Measurements from ENCODE around the gene CDH4. TPM values are rescaled to one million over a fixed set of nuclear protein-coding genes. Genes with fewer than 3 reads are reported as not detected.

CDH4 gene
- total RNA-seq, 1 experiment from 2014 or later = 25.0 TPM

- Mint-ChIP-seq H3K27me3 (ENCODE audit: insufficient read depth, unreplicated experiment) (no peaks in the 10 kb centered on the region), H3K9me3 (ENCODE audit: unreplicated experiment) (no peaks in the 10 kb centered on the region), H3K36me3 (ENCODE audit: insufficient read depth, unreplicated experiment) (peaks cover 11% of the 10 kb centered on the region), H3K4me1 (ENCODE audit: insufficient read depth, unreplicated experiment) (no peaks in the 10 kb centered on the region), H3K27ac (ENCODE audit: low read depth, unreplicated experiment) (no peak overlapping the region), H3K4me3 (ENCODE audit: unreplicated experiment) (no peak overlapping the region)
- ChIA-PET POLR2A (no interaction called here), CTCF (interaction anchor here (0.7 to 1.2 kb wide), 2 partner anchors 9 to 469 kb away, joined by 3 to 4 read pairs; no protein-coding TSS in a partner anchor)
- no TSS peak for BruUV-seq (replicated peaks)
- no peak for DNase-seq (ENCODE audit: unreplicated experiment)
- intact Hi-C loops (cut with micrococcal nuclease) = no loop called here
- TF ChIP-seq CTCF (IDR thresholded peaks at IDR 0.05; ENCODE audit: unreplicated experiment) = no peak
Observed at GRCh38 chr20:61372137-61373054, 120.3 kb downstream of the CDH4 start.

GRCh38 chr20:61373055-61373399, 121.0 kb downstream of the CDH4 start:
- H3K9me3 Mint-ChIP-seq (ENCODE audit: unreplicated experiment) = no peaks in the 10 kb centered on the region
- no peaks in the 10 kb centered on the region for H3K27me3 Mint-ChIP-seq (ENCODE audit: insufficient read depth, unreplicated experiment)
- intact Hi-C loops (cut with micrococcal nuclease) = no loop called here
- POLR2A ChIA-PET = no interaction called here
- BruUV-seq (replicated peaks) = no TSS peak
- H3K36me3 Mint-ChIP-seq (ENCODE audit: insufficient read depth, unreplicated experiment) = peaks cover 10% of the 10 kb centered on the region
- TF ChIP-seq CTCF (IDR thresholded peaks at IDR 0.05; ENCODE audit: unreplicated experiment) = no peak
- H3K4me1 Mint-ChIP-seq (ENCODE audit: insufficient read depth, unreplicated experiment) = no peaks in the 10 kb centered on the region
- CTCF ChIA-PET = interaction anchor here (0.7 to 1.2 kb wide), 2 partner anchors 10 to 468 kb away, joined by 3 to 4 read pairs; no protein-coding TSS in a partner anchor
- no peak overlapping the region for H3K4me3 Mint-ChIP-seq (ENCODE audit: unreplicated experiment)
- DNase-seq (ENCODE audit: unreplicated experiment) = no peak
- H3K27ac Mint-ChIP-seq (ENCODE audit: low read depth, unreplicated experiment) = no peak overlapping the region

GRCh38 chr20:61373956-61374545, 122.0 kb downstream of the CDH4 start:
- H3K36me3 Mint-ChIP-seq (ENCODE audit: insufficient read depth, unreplicated experiment) = peaks cover 6% of the 10 kb centered on the region
- no TSS peak for BruUV-seq (replicated peaks)
- intact Hi-C loops (cut with micrococcal nuclease) = no loop called here
- H3K27me3 Mint-ChIP-seq (ENCODE audit: insufficient read depth, unreplicated experiment) = no peaks in the 10 kb centered on the region
- H3K9me3 Mint-ChIP-seq (ENCODE audit: unreplicated experiment) = no peaks in the 10 kb centered on the region
- no peak for TF ChIP-seq CTCF (IDR thresholded peaks at IDR 0.05; ENCODE audit: unreplicated experiment)
- no peaks in the 10 kb centered on the region for H3K4me1 Mint-ChIP-seq (ENCODE audit: insufficient read depth, unreplicated experiment)
- POLR2A ChIA-PET = no interaction called here
- no peak overlapping the region for H3K4me3 Mint-ChIP-seq (ENCODE audit: unreplicated experiment)
- CTCF ChIA-PET = interaction anchor here (0.9 kb wide), 1 partner anchor 517 kb away, joined by 4 read pairs; no protein-coding TSS in a partner anchor
- no peak overlapping the region for H3K27ac Mint-ChIP-seq (ENCODE audit: low read depth, unreplicated experiment)
- no peak for DNase-seq (ENCODE audit: unreplicated experiment)

- ChIA-PET CTCF (interaction anchor here (0.6 kb wide), 1 partner anchor 347 kb away, joined by 3 read pairs; no protein-coding TSS in a partner anchor), POLR2A (no interaction called here)
- no peaks in the 10 kb centered on the region for H3K9me3 Mint-ChIP-seq (ENCODE audit: unreplicated experiment)
- no peak overlapping the region for H3K4me3 Mint-ChIP-seq (ENCODE audit: unreplicated experiment)
- no peak for DNase-seq (ENCODE audit: unreplicated experiment)
- H3K27ac Mint-ChIP-seq (ENCODE audit: low read depth, unreplicated experiment) = no peak overlapping the region
- TF ChIP-seq CTCF (IDR thresholded peaks at IDR 0.05; ENCODE audit: unreplicated experiment) = no peak
- intact Hi-C loops (cut with micrococcal nuclease) = no loop called here
- H3K4me1 Mint-ChIP-seq (ENCODE audit: insufficient read depth, unreplicated experiment) = no peaks in the 10 kb centered on the region
- H3K36me3 Mint-ChIP-seq (ENCODE audit: insufficient read depth, unreplicated experiment) = no peaks in the 10 kb centered on the region
- no peaks in the 10 kb centered on the region for H3K27me3 Mint-ChIP-seq (ENCODE audit: insufficient read depth, unreplicated experiment)
- no TSS peak for BruUV-seq (replicated peaks)
Observed at GRCh38 chr20:61376541-61377240, 124.6 kb downstream of the CDH4 start.

All from MCF 10A (cell line).